ENCODE results near the gene SUSD3.

Gene SUSD3

GRCh38 chr9:93077811-93078210, 19.3 kb downstream of the SUSD3 start:
- FAIRE-seq: no peak

GRCh38 chr9:93079371-93079770, 20.9 kb downstream of the SUSD3 start:
- FAIRE-seq: no peak

DNA sequence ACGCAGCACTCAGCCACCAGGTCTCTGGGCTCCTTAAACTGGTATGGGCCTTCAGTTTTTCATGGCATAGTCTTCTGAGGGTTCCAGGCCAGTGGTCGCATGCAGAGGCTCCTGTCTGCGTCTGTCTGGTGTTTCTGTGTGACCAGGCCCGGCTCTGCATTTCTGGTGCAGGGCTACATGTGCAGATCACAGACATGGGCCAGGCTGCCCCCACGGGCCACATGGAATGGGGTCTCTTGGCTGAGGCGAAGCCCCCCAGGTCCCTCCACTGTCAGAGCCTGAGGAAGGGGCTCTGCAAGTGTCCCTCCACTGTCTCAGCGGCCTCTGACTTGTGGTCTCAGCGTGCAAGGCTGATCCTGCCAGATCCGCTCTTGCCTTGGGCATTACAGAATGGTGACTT, 21.9 kb downstream of the SUSD3 start:
- no peak for FAIRE-seq

DNA sequence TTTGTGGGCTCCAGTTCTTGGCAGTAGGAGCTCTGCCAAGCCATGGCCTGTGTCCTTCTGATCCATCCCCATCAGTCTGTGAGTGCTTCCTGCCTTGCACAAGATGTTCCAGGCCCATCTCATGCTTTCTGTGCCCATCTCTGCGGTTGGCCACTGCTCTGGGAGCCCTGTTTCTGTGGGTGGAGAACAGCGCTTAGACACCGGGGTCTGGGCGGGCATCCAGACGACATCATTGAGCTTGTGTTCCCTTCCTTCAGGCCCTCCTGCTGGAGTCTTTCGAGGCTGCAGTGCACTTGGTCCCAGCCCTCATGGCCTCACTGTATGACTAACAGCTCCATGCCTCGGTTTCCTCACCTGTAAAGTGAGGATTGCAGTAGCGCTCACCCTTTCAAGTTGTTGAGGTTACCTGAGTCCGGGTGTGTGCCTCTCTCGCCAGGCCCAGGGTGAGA, 22.6 kb downstream of the SUSD3 start:
- no peak for FAIRE-seq

DNA sequence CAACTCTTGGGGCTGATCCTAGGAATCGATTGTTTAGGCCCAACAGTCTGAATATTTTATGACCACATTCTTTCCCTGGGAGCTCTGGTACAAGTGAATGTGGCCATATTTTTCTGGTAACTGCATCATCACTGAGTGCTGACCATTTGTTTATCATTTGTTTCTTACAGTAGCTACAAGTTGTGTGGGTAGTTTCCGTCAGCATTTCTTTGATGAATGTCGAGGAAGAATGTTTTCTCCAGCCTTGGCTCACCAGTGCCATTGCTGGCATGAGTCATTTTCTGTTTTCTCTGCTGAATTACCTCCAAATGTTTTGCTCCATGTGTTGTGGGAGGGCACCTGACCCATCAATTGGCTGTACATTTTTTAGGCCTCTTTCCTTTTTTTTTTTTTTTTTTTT, 23.4 kb downstream of the SUSD3 start:
- no peak for FAIRE-seq

DNA sequence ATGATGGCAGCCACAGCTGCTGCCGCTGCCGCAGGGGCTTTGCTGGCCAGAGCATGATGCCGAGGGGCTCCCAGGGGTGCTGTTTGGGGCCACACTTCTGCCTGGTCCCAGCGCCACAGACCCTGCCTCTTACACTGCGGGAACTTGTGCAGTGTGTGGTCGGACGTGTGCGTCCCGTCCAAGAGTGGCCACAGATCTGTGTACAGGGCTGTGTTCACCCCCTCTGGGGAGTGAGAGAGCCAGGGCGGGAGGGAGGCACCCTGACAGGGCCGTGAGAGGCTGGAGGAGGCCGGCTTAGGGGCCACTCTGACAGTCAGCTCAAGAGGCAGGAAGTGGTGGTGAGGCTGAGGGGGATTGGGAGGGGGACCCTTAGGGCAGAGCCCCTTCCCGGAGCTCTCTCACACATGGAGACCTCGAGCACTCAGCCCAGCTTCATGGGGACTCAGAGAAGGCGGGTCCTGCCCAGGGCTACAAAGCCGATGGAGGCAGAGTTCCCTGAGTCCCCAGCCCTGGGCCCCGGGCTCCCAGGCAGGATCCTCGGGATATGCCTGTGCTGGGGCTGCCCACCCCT, 24.4 kb downstream of the SUSD3 start:
- no peak for FAIRE-seq

DNA sequence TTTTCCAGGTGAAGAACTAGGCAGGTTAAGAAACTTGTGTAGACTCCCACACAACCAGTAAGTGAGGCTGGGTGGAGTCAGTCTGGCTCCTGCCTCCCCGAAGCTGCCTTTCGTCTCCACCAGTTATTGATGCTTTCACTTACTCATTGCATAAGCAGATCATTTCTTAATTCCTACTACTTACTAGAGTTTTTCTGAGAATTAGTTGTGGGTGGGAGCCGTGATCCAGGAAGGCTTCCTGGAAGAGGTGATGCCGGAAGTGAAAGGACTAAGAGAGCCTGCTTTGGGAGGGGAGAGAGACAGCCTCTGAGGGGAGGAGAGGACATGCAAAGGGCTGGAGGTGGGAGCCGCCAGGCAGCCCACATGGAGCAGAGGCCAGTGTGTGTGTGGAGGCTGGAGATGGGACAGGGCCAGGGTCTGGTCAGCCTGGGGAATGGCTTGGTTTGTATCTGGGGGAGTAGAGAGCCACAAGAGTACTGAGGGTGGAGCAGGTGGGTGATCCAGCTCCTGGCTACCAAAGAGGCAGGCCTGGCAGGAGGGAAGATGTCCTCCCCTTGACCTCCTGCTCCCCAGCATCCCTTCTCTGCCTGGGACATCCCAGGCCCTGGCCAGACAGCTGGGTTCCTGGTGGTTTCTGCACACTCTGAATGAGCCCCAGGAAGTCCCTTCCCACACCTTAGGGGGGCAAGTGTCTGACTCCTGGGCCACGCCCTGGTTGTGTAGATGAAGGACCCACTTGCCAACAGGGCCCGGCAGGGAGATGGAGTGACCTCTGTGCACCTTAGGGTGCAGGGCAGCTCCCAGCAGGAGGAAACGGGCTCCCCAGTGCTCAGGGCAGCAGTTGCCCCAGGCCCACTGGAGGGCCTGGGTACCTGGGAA, 25.3 kb downstream of the SUSD3 start:
- no peak for FAIRE-seq

- FAIRE-seq: no peak
Observed at GRCh38 chr9:93084471-93084881, 26.0 kb downstream of the SUSD3 start.

DNA sequence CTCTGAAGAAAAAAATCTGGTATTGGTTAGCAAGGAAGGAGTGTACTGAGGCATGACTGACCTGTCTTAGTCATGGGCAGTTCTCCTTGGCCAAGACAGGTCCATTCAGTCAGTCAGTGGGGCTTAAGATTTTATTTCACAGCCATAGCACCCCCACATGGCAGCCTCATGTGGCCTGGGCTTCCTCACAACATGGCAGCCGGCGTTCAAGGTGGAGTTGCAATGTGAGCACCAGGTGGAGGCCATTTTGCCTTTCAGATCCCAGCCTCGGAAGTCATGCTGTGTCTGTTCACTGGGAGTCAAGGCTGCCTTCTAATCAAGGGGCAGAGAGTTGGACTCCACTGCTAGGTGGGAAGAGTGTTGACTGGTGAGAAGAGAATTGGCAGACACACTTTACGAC, 27.2 kb downstream of the SUSD3 start:
- no peak for FAIRE-seq

GRCh38 chr9:93086447-93087224, 28.1 kb downstream of the SUSD3 start:
- FAIRE-seq: no peak

- no peak for FAIRE-seq
Observed at GRCh38 chr9:93087971-93088655, 29.6 kb downstream of the SUSD3 start.

- no peak for FAIRE-seq
Observed at GRCh38 chr9:93088656-93089015, 30.1 kb downstream of the SUSD3 start.

DNA sequence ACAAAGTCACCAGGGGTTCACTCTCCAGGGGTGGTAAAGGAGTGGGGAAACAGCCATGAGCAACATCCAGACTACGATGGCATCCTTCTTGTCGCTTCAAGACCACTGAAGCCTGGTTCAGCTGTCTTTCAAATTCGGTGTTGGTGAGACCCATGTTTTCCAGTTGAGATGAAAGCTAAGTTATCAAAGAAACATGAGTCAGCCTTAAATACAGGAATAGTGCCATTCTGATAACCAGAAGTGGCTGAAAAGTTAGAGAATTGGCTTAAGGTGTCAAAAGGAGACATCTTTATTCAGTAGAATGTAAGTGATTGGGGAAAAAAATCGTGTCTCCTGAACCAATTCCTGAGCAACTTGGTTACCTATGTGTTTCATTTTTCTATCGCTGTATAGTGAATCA, 30.5 kb downstream of the SUSD3 start:
- FAIRE-seq: no peak

DNA sequence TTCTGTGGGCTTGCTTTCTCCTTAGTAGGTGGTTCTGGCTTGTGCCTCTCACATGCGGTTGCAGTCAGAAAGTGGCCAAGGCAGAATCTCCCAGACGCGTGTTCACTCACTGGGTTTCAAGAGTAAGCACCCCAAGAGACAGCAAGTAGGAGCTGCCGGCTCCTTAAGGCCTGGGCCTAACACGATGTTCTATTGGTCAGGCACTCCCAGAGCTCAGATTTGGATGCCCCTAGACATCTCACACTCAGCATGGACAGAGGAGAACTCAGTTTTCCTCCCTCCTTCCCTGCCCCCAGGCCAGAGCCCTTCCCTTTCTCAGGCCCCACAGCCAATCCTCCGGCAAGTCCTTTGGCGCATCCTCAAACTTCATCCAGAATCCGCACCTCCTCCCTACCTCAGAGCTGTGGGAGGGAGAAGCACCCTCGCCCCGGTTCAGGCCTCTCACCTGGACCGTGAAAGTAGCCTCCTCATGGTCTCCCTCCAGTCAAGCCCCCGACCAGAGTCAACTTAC, 31.0 kb downstream of the SUSD3 start:
- no peak for FAIRE-seq

GRCh38 chr9:93090091-93090655, 31.7 kb downstream of the SUSD3 start:
- FAIRE-seq: no peak

- FAIRE-seq: no peak
Observed at GRCh38 chr9:93091056-93091452, 32.6 kb downstream of the SUSD3 start.

DNA sequence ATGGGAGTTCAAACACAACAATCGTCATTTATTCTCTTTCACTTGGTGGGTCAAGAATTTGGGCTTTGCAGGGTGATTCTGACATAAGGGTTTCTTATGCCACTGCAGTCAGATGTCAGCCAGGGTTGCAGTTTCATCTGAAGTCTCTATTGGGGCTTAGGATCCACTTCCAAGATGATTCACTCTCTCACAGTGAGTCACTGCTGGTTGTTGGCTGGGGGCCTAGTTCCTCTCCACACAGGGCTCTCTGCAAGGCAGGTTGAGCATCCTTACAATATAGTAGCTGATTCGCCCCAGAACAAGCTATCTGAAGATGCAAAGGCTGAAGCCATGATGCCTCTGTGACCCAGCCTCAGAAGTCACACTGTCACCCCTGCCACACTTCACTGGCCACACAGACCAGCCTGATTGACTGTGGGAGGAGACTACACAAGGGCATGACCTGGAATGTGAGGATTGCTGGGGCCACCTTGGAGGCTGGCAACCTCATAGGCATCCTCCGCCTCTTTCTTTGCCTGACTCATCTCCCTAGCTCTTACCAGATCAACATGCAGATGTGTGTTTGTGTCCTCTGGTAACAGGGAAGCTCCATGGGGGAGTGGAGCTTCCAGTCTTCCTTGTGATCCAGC, 33.1 kb downstream of the SUSD3 start:
- FAIRE-seq: no peak

GRCh38 chr9:93092251-93092991, 33.9 kb downstream of the SUSD3 start:
- FAIRE-seq: no peak

- FAIRE-seq: no peak
Observed at GRCh38 chr9:93093127-93093876, 34.8 kb downstream of the SUSD3 start.

DNA sequence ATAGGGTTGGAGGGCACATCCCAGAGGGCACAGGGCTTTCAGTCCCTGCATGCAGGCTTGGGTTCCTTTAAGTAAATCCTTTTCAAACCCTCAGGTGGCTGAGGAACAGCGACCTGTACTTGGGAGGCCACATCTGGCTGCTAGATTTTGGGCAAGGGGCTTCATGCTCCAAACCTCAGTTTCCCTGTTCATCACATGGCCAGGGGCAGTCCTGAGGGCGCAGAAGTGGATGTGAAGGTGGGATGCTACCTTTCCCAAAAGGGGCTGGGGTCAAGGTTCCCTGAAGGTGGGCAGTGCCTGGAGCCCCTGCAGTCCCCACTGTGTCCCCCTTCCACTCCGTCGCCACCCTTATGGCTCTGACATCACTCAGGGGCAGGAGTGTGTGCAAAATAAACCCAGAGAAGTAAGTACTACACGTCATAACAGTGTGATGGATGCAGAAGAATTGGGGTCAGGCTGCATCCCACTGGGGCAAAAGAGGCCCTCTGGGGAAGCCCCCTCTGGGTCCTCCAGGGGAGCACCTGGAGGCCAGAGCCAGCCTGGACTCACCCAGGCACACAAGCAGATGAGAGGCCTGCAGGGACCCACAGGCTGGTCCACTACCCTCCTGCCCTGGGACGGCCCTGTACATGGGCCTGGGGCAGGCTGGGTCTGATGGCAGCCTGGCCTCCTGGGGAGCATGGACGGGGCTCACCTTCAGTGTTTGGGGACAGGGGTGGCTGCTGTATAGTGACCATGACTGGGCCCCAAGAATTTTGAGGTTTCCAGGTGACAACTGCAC, 35.6 kb downstream of the SUSD3 start:
- FAIRE-seq: no peak

All from G401.6 (cell line).